IPS DF 6.9 (cell line): ENCODE results near the gene TMPRSS4.
"Not testable (repeated sequence)": the region's sequence is repeated elsewhere in the genome, so short reads cannot be mapped to it uniquely, and the experiment has no call there.

Source experiments
- DNase-seq: peaks from one replicate; pipeline ENCODE4 v3.0.0-alpha.2; 2013; ENCODE audit warnings: low read depth, low spot score
- H3K27ac ChIP-seq: one replicate; pipeline ENCODE4 v1.5.1; 2013; ENCODE audit warnings: low read length, control low read depth
- H3K27me3 ChIP-seq: 2 replicates; pipeline ENCODE4 v1.6.1; 2013; ENCODE audit warnings: mild to moderate bottlenecking, low read length; ENCODE audit not compliant: control insufficient read depth, insufficient read depth
- H3K36me3 ChIP-seq: 2 replicates; pipeline ENCODE4 v1.6.1; 2013; ENCODE audit warnings: low read length; ENCODE audit not compliant: control insufficient read depth, insufficient read depth
- H3K4me1 ChIP-seq: 2 replicates; pipeline ENCODE4 v1.6.1; 2013; ENCODE audit warnings: low read length; ENCODE audit not compliant: control insufficient read depth, insufficient read depth
- H3K4me3 ChIP-seq: 2 replicates; pipeline ENCODE4 v1.5.1; 2013; ENCODE audit warnings: mild to moderate bottlenecking, low read length
- H3K9me3 ChIP-seq: 2 replicates; pipeline ENCODE4 v1.6.1; 2013; ENCODE audit warnings: low read length, inconsistent platforms; ENCODE audit not compliant: control insufficient read depth, insufficient read depth
- WGBS: extraction: QIAGEN DNeasy Blood & Tissue Kit; methylation state at CpG from one replicate; pipeline ENCODE4 v1.1.7; 2013; ENCODE audit warnings: mixed read lengths, missing lambda C conversion rate; ENCODE audit not compliant: insufficient read length, insufficient coverage; 5-methylcytosine and 5-hydroxymethylcytosine counted together

TMPRSS4 gene

DNA sequence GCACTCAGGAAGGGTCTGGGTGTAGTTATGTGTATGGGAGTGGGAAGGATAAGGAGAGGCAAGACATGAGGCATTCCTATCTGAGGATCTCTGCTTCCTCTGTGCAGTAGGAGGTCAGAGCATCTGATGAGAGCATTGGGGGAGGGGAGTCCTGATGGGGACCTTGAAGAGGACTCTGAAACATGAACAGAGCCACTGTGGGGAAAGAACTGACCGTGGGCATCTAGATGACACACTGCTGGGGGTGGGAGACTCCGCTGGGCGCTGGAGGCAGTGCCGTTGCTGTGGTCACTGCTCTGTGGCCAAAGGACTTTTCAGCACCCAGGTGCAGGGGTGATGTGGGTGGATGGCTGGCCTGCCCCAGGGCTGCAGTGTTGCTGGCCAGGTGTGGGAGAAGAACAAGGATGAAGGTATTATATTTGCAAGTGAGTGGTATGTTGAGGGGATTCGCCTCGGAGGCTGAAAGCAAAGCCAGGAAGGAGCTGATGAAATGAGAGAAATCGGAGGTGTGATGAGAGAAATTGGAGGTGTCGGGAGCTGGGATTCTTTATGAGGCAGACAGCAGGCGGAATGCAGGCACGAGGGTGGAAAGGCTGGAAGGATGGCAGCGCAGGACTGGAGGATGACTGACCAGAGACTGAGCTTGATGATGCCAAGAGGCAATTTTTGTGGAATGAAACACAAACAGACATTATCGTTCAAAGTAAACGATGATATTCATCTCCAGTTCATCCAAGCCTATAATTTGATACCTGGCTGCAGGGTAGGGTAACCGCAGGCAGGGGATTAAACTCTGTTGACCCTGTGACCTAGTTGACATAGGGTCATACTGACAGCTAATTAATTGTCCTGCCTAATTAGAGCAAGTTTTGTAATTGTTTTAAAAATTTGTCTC is 19.4 kb upstream of the TMPRSS4 start:
- H3K9me3 ChIP-seq: no peaks in the 10 kb centered on the region
- 100% methylated on average over 2 of the region's 14 CpGs for WGBS
- H3K4me1 ChIP-seq: no peaks in the 10 kb centered on the region; the same call in 1 of the 2 replicates
- no peaks in the 10 kb centered on the region for H3K36me3 ChIP-seq
- no peaks in the 10 kb centered on the region for H3K27me3 ChIP-seq
- H3K27ac ChIP-seq: no peak overlapping the region
- no peak overlapping the region for H3K4me3 ChIP-seq
- no peak for DNase-seq

DNA sequence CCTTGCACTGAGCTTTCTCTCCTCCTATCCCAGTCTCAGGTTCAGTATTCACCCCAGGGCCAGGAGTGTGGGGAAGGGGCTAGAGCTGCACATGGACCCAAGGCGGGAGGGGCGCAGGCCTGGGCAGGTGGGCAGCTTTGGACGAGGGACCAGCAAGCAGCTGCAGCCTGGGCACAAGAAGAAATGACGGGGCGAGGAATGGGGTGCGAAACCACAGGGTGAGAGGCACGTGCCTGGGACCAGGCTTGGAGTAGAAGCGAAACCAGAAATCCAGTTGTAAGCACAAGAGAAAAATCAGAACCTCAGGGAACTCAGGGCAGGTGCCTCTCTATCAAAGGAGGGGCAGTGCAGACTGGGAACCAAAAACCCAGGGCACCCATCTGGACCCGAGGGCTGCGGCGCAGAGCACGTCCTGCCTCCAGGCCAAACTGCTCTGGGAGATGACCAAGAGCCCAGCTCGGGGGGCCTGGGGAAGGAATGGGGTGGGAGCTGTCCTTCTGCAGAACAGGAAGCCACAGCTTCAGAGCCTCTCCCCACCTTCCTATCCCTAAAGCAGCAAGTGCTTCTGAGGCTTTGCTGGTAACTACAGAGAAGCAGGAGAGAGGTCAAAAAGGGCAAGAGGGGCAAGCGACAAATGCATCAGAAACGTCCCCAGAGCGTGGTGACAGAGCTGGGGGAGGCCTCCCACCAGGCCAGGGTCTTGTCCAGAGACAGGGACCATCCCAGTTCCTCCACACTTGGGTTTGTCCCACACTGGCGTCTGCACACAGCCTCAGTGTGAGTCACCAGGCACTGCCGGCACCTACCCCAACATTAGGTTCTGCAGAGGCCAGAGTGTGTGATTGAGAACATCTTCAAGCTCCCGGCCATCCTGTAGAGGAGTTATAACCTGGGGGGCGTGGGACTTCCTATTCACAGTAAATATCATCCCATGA is 18.3 kb upstream of the TMPRSS4 start:
- Histone ChIP-seq H3K4me1 (no peaks in the 10 kb centered on the region; the same call in 1 of the 2 replicates), H3K4me3 (no peak overlapping the region), H3K27ac (no peak overlapping the region), H3K36me3 (no peaks in the 10 kb centered on the region), H3K27me3 (no peaks in the 10 kb centered on the region), H3K9me3 (no peaks in the 10 kb centered on the region)
- WGBS: no CpG with 5 or more reads among the region's 20 CpGs
- no peak for DNase-seq

DNA sequence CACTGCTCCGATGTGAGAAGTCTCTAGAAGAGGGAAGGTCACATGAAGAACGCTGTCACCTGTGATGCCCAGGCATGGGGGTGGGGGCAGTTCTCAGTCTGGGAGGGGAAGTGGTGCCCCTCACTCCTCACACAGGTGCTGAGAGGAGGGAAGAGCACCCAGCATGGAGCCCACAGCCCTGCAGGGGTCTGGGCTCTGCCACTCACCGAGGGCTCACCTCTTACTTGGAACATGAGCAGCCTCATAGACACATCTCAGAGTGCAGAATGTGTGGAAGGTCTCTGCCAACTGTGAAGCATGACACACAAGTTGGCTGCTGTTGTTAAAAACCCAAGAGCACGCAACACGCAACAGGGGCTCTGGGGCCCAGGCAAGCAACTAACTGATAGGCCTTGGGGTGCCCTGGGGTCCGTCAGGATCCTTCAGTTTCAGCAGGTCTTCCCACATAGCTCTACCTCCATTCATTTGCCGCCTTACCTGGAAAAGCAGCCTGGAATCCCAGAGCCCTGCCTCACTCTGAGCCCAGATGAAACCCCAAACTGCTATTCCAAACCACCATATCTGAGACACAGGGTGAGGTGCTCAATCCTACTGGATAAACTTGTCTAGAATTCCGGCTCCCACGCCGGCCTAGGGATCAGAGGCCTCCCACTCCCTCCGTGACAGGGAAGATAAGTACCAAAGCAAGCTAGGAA is 17.5 kb upstream of the TMPRSS4 start:
- WGBS: no CpG with 5 or more reads among the region's 11 CpGs
- no peak for DNase-seq

DNA sequence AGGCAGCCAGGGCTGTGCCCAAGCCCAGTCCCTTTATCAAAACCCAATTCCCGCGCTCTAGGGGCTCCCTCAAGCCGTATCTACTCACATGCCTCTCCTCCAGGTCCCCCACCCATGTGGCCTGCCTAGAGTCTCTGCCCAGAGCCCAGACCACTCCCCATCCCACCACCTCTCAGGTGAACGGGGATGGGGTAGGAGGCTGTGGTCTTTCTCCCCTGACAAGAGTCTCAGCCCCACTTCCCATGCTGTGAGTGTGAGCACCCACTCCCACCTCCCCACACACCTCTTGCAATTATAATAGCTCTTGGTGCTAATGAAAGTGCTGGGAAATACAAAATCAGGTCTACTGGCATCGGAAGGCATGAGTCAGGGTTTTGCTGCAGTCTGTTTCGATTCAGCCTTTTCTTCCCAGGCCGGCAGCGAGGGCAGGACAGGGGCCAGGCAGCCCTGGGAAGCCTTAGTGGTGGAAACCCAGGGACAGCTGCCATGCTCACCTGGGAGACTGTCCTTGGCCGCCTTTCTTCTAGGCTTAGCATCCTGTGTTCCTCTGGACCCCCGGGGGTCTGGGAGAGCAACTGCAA is 16.7 kb upstream of the TMPRSS4 start:
- no CpG with 5 or more reads among the region's 10 CpGs for WGBS
- Histone ChIP-seq H3K4me1 (no peaks in the 10 kb centered on the region; the same call in 1 of the 2 replicates), H3K4me3 (no peak overlapping the region), H3K9me3 (no peaks in the 10 kb centered on the region), H3K36me3 (no peaks in the 10 kb centered on the region), H3K27ac (no peak overlapping the region), H3K27me3 (no peaks in the 10 kb centered on the region)
- DNase-seq: no peak

More for the DNA sequence above, 17.5 kb upstream of the TMPRSS4 start:
- Histone ChIP-seq H3K9me3 (no peaks in the 10 kb centered on the region), H3K27me3 (no peaks in the 10 kb centered on the region), H3K4me1 (no peaks in the 10 kb centered on the region; the same call in 1 of the 2 replicates), H3K36me3 (no peaks in the 10 kb centered on the region), H3K27ac (no peak overlapping the region), H3K4me3 (no peak overlapping the region)

DNA sequence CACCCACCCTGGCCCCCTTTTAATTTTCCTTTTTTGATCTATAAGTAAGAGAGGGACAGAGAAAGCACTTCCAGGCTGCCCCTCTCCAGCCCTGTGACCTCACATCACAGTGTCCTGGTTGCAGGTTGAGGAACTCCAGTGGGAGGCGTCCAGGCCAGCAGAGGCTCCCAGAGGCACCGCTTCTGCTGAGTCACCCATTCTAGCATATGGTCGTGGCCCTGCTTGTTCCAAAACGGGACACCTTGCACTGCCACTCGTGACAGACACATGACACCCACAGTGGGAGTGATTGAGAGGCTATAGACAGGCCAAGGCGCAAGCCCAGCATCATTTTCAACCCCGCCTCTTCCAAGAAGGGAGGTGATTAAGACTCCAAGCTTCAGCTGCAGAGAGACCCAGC is 16.0 kb upstream of the TMPRSS4 start:
- Histone ChIP-seq H3K36me3 (no peaks in the 10 kb centered on the region), H3K9me3 (no peaks in the 10 kb centered on the region), H3K4me3 (no peak overlapping the region), H3K27me3 (no peaks in the 10 kb centered on the region), H3K4me1 (no peaks in the 10 kb centered on the region; the same call in 1 of the 2 replicates), H3K27ac (no peak overlapping the region)
- DNase-seq: no peak
- no CpG with 5 or more reads among the region's 7 CpGs for WGBS

DNA sequence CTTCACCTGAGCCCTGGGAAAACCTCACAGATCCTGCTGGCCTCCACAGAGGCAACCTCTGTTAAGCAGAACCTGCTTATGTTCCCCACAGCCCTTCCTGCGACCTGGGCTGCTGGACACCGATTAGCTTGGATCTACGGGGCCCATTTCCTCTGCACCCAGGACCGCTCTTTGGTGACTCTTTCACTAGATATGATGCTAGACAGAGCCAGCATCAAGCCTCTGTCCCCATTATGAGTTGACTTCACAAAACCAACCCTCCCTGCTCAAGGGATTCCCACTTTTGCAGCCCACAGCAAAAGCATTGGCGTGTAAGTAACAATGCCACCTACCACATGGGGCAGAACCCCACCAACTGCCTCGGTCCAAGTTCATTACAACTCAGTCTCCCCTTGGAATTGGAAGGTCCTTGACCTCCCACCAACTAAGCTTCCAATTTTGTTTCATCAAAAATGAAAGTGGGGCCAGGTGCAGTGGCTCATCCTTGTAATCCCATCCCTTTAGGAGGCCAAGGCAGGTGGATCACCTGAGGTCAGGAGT is 15.2 kb upstream of the TMPRSS4 start:
- H3K36me3 ChIP-seq: no peaks in the 10 kb centered on the region
- no peak overlapping the region for H3K27ac ChIP-seq
- no peaks in the 10 kb centered on the region for H3K27me3 ChIP-seq
- no peaks in the 10 kb centered on the region; the same call in 1 of the 2 replicates for H3K4me1 ChIP-seq
- DNase-seq: no peak
- no peak overlapping the region for H3K4me3 ChIP-seq
- H3K9me3 ChIP-seq: no peaks in the 10 kb centered on the region
- no CpG with 5 or more reads among the region's 6 CpGs for WGBS

DNA sequence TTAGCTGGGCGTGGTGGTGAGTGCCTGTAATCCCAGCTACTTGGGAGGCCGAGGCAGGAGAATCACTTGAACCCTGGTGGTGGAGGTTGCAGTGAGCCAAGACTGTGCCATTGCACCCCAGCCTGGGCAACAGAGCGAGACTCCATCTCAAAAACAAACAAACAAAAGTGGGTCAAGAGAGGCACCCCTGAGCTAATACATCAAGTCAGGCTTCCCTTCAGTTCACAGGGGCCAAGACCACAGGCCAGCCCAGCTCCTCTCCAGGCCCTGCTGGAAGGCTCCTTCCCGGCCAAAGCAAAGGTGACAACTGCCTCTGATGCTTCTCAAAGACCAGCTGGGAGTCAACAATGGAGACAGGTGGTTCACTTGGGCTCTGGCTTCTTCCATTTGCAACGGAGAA is 14.7 kb upstream of the TMPRSS4 start:
- not testable (repeated sequence) for H3K4me1 ChIP-seq, H3K27ac ChIP-seq
- WGBS: no CpG with 5 or more reads among the region's 5 CpGs

DNA sequence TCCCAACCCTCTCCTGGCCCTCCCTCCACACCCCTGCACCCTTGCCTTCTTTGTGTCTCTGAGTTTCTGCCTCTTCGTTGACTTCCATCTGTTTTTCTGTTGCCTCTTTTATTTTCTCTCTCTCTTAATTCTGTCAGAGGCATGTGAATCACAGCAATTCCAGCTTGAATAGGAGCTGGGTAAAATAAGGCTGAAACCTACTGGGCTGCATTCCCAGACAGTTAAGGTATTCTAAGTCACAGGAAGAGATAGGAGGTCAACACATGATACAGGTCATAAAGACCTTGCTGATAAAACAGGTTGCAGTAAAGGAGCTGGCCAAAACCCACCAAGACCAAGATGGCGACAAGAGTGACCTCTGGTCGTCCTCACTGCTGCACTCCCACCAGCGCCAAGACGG is 14.2 kb upstream of the TMPRSS4 start:
- not testable (repeated sequence) for H3K36me3 ChIP-seq, H3K4me1 ChIP-seq, H3K27me3 ChIP-seq, H3K4me3 ChIP-seq, H3K9me3 ChIP-seq, DNase-seq, H3K27ac ChIP-seq
- WGBS: no CpG with 5 or more reads among the region's 5 CpGs

More for the DNA sequence above, 14.7 kb upstream of the TMPRSS4 start:
- DNase-seq, H3K9me3 ChIP-seq, H3K27me3 ChIP-seq, H3K4me3 ChIP-seq, H3K36me3 ChIP-seq: not testable (repeated sequence)

DNA sequence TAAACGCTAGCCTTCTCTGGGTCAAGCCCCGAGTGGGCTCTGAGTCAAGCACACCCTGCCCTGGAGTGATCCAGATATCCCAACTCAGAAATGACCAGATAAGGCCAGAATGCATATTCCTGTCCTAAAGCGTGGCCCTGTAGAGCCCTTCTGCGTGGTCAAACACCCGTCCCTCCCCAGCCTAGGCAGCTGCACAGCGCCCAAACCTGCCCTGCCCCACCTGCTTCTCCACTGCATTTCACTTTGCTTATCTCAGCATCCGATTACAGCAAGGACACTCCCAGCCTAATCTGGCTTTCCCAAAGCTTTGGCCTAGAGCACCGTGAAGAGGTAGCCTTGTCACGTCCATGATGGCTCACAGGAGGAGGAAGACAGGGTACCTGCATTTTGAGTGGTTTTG is 11.9 kb upstream of the TMPRSS4 start:
- Histone ChIP-seq H3K27ac (no peak overlapping the region), H3K36me3 (no peaks in the 10 kb centered on the region), H3K9me3 (no peaks in the 10 kb centered on the region), H3K4me3 (no peak overlapping the region), H3K27me3 (no peaks in the 10 kb centered on the region), H3K4me1 (no peaks in the 10 kb centered on the region; the same call in 1 of the 2 replicates)
- WGBS: no CpG with 5 or more reads among the region's 9 CpGs
- DNase-seq: no peak
